ENCODE results near the gene ZNF587.

- TF ChIP-seq CTCF (IDR thresholded peaks at IDR 0.05) (no peak), EP300 (IDR thresholded peaks at IDR 0.05; ENCODE audit: low read depth) (no peak)
Measured at GRCh38 chr19:57900311-57900710, 50.7 kb downstream of the ZNF587 start.
